Stomach smooth muscle (tissue), 2 donors: ENCODE results near the gene LAMA5.
"Not testable (repeated sequence)": the region's sequence is repeated elsewhere in the genome, so short reads cannot be mapped to it uniquely, and the experiment has no call there.

Source experiments
- H3K27ac ChIP-seq: one replicate; pipeline ENCODE4 v1.7.0; 2013; ENCODE audit warnings: mild to moderate bottlenecking, low read length, inconsistent platforms
- H3K27me3 ChIP-seq, 2 donors: one replicate each; pipeline ENCODE4 v1.7.0; 2013; ENCODE audit warnings: low read length in 2 of 2; ENCODE audit not compliant: insufficient read depth in 2 of 2, control insufficient read depth in 1 of 2
- H3K36me3 ChIP-seq, 2 donors: one replicate each; pipeline ENCODE4 v1.7.0; 2013; ENCODE audit warnings: low read length in 2 of 2; ENCODE audit not compliant: control insufficient read depth in 2 of 2, insufficient read depth in 2 of 2
- H3K4me1 ChIP-seq: one replicate; pipeline ENCODE4 v1.7.0; 2013; ENCODE audit warnings: low read length; ENCODE audit not compliant: control insufficient read depth, insufficient read depth
- H3K4me3 ChIP-seq, 2 donors: one replicate each; pipeline ENCODE4 v1.7.0; 2013; ENCODE audit warnings: low read length in 2 of 2
- H3K9ac ChIP-seq, 2 donors: one replicate each; pipeline ENCODE4 v1.7.0; 2013; ENCODE audit warnings: low read length in 2 of 2, mild to moderate bottlenecking in 1 of 2
- H3K9me3 ChIP-seq, 2 donors: one replicate each; pipeline ENCODE4 v1.7.0; 2013; ENCODE audit warnings: low read length in 2 of 2; ENCODE audit not compliant: control insufficient read depth in 2 of 2
- donor health status: healthy.
- donor health status: Pancreatic carcinoma.

Gene LAMA5

DNA sequence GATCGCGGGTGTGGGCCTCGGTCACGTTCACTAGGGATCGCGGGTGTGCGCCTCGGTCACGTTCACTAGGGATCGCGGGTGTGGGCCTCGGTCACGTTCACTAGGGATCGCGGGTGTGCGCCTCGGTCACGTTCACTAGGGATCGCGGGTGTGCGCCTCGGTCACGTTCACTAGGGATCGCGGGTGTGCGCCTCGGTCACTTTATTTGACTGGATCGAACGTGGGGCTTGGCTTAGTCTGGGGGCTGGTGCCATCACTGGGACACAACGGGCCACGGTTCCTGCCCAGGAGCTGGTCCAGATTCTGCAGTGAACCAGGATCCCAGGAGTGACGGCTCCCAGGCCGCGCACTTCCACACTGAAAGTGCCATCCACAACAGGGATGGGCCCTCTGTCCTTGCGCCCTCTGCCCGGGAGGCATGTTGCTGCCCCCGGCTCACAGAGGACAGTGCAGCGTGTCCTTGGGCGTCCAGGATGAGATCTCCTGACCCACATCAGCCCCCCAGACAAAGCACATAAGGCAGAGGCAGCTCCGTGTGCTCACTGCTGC is 6.6 kb upstream of the LAMA5 start:
- H3K9ac ChIP-seq = peak overlapping the region; percentile 29 to 39
- H3K4me1 ChIP-seq = peaks cover 93% of the 10 kb centered on the region
- not testable (repeated sequence) for H3K36me3 ChIP-seq, H3K9me3 ChIP-seq, H3K4me3 ChIP-seq, H3K27me3 ChIP-seq
- H3K27ac ChIP-seq = peak overlapping the region; percentile 99

DNA sequence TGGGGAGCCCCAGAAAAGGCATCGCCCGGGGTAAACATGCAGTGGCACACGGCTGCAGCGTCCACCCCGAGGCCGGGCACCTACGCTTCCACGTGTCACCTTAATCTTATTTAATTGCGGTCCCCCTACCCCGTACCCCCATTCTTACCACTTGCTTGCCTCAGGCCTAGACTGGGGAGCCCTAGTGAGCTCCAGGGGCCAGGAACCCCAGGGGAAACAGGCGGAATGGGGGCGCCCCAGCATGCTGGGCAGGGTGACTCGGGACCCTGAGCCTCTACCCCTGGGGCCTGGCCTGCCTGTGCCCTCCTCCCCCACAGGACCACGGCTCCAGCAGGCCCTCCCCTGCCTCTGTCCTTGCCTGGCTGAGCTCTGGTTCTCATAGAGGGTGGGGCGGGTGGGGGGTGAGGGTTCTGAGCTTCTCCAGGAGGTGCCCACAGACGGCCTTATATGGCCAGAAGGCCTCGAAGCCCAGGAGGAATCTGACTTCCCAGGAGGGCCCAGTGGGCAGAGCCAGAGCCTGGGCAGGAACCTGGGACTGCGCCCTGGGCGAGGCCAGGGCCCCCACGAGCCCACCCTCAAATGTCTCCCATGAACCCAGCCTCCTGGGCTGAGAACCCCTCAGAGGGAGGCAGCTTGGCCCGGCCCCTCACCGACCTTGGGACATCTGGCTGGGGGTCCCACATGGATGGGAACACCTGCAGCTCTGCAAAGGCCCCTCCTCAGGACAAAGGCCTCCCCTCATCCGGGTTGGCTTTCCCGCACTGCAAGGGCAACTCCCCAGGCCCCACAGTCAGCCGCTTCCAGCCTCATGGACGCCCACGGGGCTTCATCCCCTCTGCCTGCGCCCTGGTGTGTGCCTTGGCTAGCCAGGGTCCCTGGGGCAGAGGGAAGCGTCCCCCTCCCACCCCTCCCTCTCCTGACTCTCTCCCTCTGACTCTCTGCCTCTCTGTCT is 5.2 kb upstream of the LAMA5 start:
- H3K27ac ChIP-seq = peak overlapping the region; percentile 99
- peaks cover 93% of the 10 kb centered on the region for H3K4me1 ChIP-seq
- H3K9ac ChIP-seq = peak overlapping the region; percentile 77 to 83
- H3K4me3 ChIP-seq = peak overlapping the region in 1 of 2 donors; percentile 52
- no peaks in the 10 kb centered on the region for H3K27me3 ChIP-seq
- H3K36me3 ChIP-seq = no peaks in the 10 kb centered on the region
- H3K9me3 ChIP-seq = no peaks in the 10 kb centered on the region

DNA sequence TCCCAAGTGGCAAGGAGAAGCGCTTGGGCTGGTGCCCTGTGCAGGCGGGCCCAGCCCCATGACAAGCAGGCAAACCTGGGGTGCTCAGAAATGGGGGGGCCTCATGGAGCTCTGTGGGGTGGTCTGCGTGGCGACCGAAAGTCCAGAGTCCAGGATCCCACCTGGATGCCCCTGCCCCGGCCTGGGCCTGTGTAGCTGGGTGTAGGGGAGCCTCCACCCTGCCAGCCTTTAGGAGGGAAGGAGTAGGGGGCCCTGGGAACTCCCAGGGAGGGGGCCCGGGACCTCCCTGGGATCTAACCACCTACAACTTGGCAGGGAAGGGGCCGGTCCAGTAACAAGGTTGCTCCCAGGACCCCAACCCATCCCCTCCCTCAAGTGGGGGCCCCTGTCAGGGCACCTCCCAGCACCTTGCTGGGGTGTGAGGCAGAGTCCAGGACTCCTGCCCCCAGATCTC is 4.5 kb upstream of the LAMA5 start:
- Histone ChIP-seq H3K27me3 (no peaks in the 10 kb centered on the region), H3K9ac (peak overlapping the region; percentile 61 to 74), H3K9me3 (no peaks in the 10 kb centered on the region), H3K4me1 (peaks cover 87% of the 10 kb centered on the region), H3K4me3 (peak overlapping the region in 1 of 2 donors; percentile 52), H3K36me3 (no peaks in the 10 kb centered on the region), H3K27ac (peak overlapping the region; percentile 99)

DNA sequence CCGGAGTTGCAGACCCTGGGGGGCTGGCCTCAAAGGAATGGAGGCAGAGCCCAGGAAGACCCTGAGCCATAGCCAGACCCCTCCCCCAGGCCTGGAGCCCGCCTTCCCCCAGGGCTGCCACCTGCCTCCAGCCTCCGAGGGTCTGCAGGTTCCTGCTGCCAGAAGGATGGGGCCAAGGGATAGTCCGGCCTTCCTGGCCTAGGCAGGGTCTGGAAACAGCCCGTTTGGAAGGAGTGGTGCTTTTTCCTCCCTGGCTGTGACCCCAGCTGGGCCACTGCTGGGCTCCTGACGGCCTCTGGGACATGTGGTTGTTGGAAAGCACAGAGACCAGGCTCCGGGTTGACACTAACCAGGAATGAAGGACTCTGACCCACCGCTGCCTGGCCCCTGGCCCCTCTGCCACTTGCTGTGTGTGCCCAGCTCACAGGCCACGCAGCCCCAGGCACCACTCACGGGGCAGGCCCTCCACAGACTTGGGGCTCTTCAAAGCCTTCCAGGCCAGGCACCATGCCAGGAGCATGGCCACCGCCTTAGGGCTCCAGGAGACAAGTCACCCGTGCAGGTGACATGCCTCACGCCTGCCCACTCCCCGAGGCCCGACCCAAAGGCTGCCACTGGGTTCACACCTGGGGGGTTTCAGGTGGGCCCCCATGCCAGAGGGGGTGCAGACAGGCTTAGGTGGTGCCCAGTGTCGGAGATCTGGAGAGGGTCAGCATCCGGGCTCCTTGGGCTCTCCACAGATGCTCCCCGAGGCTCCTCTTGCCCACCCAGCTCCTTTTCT is 3.9 kb upstream of the LAMA5 start:
- Histone ChIP-seq H3K4me1 (peaks cover 85% of the 10 kb centered on the region), H3K9me3 (no peaks in the 10 kb centered on the region), H3K27me3 (no peaks in the 10 kb centered on the region), H3K4me3 (no peak overlapping the region), H3K9ac (peak overlapping the region; percentile 61 to 62), H3K27ac (peak overlapping the region; percentile 99), H3K36me3 (no peaks in the 10 kb centered on the region)

DNA sequence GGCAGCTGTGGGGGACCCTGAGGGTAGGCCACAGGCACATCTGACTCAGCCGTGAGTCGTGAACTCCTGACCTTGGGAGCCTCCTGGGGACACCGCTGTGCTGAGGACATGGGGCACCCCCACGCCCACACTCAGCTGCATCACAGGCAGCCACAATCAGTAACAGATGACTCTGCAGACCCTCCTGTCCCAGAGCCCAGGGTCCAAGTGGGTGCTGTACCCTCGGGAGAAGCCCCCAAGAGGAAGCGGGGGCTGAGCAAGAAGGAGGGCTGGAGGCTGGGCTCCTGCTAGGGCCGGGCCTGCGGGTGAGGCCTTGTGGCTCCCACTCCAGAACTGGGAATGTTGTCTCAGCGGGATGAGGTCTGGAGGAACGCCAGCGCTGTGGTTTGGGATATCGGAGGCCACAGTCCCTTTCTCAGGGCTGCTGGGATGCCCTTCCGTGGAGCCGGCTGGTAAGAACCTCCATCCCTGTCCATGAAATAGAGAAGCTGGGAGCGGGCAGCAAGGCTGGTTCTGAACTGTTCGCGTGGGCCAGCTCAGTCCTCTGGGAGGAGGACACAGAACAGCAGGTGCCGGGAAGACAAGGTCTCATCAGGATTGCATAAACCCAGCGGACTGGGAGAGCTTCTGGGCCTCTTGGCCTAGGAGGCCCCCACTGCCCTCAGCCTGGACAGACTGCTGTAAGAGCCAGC is 3.1 kb upstream of the LAMA5 start:
- Histone ChIP-seq H3K27ac (peak overlapping the region; percentile 99), H3K27me3 (no peaks in the 10 kb centered on the region), H3K36me3 (no peaks in the 10 kb centered on the region), H3K9me3 (no peaks in the 10 kb centered on the region), H3K4me1 (peaks cover 85% of the 10 kb centered on the region), H3K9ac (peak overlapping the region; percentile 61 to 62), H3K4me3 (peak overlapping the region in 1 of 2 donors; percentile 29)

DNA sequence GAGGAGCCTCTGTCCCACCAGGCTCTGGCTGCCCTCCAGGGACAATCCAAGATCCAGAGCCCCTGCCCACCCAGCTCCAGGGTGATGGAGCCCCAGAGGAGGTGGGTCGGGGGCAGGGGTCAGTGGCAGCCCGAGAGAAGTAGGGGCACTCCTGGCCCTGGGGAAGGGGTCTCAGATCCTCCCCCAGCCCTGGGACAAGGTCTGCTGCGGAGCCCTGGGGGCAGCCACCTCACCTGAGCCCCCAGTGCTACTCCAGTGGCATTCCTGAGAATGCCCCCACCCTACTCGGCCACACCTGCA is 2.7 kb upstream of the LAMA5 start:
- H3K36me3 ChIP-seq = no peaks in the 10 kb centered on the region
- peak overlapping the region in 1 of 2 donors; percentile 29 for H3K4me3 ChIP-seq
- peak overlapping the region; percentile 99 for H3K27ac ChIP-seq
- H3K9me3 ChIP-seq = no peaks in the 10 kb centered on the region
- no peaks in the 10 kb centered on the region for H3K27me3 ChIP-seq
- H3K4me1 ChIP-seq = peaks cover 85% of the 10 kb centered on the region
- H3K9ac ChIP-seq = peak overlapping the region; percentile 61 to 62

DNA sequence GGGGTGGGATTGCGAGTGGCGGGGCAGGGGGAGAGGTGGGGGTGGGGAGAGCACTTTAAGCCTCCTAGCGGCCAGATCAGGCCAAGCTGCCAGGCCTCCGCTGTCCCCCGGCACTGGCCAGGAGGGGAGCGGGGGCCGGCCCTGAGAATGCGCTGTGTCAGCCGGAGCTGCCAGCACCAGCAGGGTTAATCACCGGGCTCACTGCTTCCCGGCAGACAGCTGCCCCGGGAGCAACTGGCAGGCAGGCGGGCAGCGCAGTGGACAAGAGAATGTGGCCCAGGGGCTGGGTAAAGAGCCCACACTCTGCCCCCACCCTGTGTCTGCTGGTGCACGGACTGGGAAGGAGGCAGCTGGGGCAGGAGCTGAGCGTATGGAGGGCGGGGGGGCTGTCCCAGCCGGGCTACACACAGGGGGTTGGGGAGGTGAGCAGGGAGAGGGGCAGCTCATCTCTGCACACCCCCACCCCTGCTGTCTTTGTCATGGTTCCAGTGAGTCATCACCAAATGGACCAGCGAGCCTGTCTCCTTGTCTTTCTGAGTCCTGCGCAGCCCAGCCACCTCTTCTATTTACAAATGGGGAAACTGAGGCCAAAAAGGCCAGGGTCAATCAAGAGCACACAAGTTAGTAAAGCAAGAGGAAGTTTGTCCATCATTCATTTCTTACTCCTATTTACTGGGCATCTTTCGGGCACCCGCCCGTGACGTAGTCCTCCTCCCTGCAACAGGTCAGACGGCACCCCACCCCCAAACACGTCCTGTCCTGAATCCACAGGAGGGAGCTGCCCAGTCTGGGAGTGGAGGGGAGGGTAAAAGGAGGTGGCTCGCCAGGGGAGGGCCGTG is 2.1 kb upstream of the LAMA5 start:
- Histone ChIP-seq H3K4me3 (peak overlapping the region in 1 of 2 donors; percentile 68), H3K4me1 (peaks cover 85% of the 10 kb centered on the region), H3K27me3 (no peaks in the 10 kb centered on the region), H3K9me3 (no peaks in the 10 kb centered on the region), H3K27ac (peak overlapping the region; percentile 99), H3K9ac (peak overlapping the region; percentile 29 to 61), H3K36me3 (no peaks in the 10 kb centered on the region)

DNA sequence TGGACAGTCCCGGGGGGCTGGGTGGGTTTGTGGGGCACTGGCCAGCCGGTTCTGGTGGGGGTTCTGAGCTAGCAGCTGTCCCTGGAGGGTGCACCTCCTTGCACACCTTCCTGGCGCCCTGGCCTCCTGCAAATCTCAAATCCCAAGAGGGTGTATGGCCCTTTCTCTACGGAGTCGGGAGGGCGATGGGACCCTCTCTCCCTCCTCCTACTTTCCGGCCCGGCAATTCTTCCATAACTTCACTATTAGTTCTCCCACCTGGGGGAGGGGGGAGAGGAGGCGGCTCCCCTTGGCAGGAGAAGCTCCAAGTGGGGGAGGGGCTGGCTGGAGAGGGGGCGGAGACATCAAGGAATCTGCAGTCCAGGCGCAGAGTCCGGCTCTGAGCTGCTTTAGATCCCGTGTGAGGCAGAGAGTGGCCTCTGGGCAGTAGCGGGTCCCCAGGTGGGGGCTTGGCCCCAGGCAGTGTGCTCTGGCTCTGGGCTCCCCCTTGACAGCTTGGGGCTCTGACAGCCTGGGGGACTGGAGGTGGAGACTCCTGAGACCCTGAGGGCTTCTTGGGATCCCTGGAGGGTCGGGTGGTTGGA is 1.4 kb upstream of the LAMA5 start:
- Histone ChIP-seq H3K9me3 (no peaks in the 10 kb centered on the region), H3K9ac (peak overlapping the region; percentile 42 to 61), H3K4me1 (peaks cover 86% of the 10 kb centered on the region), H3K4me3 (peak overlapping the region; percentile 31 to 68), H3K27me3 (no peaks in the 10 kb centered on the region), H3K27ac (peak overlapping the region; percentile 99), H3K36me3 (no peaks in the 10 kb centered on the region)

DNA sequence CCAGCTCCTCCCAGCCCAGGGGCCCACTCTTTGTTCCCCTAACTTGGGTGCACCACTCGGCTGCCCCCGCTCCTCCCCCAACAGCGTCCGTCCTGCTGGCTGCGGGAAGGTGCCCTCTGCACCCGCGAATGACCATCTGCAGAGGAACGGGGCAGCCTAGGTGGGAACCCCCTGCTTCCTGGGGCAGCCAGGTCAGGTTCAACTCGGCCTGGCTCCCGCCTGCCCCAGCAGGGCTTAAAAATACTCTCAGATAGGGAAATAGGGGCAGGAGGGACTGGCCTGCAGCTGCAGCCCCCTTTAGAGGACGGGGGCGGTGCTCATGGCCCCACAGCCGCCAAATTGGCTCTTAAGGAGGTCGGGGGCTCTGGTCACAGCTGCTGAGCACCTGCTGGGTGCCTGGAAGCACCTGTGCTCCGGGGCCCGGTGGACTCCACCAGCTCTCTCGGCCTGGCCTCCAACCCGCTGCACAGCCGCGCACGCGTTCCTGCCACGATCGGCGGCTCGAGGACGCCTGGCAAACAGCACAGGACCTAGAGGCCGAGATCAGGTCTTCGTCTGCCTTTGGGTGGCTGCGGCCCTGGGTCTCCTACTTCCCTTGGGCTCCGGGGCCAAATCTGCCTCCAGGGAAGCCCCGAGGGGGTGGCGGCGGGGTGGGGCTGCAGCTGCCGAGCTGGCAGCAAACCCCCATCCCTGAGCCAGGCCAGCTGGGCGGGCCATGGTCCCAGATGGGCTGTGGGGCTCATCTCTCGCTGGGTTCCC is 700 bp upstream of the LAMA5 start:
- H3K27ac ChIP-seq = peak overlapping the region; percentile 99
- H3K4me3 ChIP-seq = peak overlapping the region; percentile 43 to 68
- H3K9me3 ChIP-seq = no peaks in the 10 kb centered on the region
- H3K27me3 ChIP-seq = no peaks in the 10 kb centered on the region
- H3K36me3 ChIP-seq = no peaks in the 10 kb centered on the region
- H3K4me1 ChIP-seq = peaks cover 88% of the 10 kb centered on the region
- H3K9ac ChIP-seq = peak overlapping the region; percentile 21 to 60
